Stimulated activated CD8-positive, alpha-beta memory T cell treated with anti-CD3 and anti-CD28 coated beads, Interleukin-15, amount 100 ng/mL, for 1 hour (primary cell): Measurements from ENCODE around the gene TCF12.
"Not testable (repeated sequence)": the region's sequence is repeated elsewhere in the genome, so short reads cannot be mapped to it uniquely, and the experiment has no call there.

ENCODE experiments used
- DNase-seq: peaks from one replicate; pipeline ENCODE4 v3.0.0-alpha.2; 2020; ENCODE audit warnings: low read depth

Gene TCF12

DNA sequence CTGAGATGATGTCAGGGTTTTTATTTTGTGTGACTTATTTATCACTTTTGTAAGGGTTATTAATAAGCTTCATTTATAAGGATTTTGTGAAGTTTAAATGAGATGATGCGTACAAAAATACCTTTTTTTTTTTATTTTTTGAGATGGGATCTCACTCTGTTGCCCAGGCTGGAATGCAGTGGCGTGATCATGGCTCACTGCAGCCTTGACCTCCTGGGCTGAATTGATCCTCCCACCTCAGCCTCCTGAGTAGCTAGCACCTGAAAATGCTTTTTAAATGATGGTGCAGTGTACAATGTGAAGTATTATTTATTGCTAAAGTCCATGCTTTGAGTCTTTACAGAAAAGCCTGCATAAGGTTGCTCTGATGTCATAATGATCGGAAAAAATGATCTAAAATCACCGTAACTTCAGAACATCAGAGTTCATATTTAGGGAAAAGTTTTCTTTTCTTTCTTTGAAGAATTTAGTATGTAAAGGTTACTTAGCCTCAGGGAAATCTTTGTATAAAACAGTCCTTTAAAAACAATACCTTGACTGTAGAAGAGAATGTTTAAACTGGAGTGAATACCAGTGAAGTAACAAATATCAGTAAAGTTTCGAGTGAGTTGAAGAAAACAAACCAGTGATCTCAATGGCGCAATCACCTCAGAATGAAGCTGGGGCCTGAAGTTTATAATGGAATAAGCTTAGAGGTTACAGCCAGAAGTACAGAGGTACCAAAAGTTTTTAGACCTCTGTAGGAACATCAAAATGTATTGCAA is 29.7 kb downstream of the TCF12 start:
- DNase-seq: no peak

DNA sequence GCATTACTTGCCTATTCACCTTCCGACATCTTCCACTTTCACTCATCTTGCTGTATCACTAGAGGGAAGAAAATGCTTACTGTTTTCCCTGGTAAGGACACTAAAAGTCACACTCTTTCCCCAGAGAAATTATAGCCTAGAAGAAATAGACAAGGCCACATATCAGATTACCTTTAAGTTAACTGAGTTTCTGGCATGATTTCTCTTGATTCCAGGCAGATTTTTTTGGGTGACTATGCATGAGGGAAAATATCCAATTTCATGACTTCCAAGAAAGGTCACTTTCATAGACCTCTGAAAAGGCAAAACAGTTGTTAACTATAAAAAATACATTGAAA is 30.3 kb downstream of the TCF12 start:
- no peak for DNase-seq

DNA sequence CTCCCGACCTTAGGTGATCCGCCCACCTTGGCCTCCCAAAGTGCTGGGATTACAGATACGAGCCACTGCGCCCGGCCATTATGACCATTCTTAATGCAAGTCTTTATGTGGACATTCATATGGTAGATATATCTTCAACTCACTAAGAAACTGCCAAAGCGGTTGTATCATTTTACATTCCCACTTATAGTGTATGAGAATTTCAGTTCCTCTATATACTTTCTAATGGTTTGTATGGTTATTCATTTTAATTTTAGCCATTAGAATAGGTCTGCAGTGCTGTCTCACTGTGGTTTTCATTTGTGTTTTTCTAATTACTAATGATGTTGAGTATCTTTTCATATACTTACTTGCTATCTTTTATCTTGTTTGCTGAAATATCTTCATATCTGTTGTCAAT is 32.5 kb downstream of the TCF12 start:
- no peak for DNase-seq

DNA sequence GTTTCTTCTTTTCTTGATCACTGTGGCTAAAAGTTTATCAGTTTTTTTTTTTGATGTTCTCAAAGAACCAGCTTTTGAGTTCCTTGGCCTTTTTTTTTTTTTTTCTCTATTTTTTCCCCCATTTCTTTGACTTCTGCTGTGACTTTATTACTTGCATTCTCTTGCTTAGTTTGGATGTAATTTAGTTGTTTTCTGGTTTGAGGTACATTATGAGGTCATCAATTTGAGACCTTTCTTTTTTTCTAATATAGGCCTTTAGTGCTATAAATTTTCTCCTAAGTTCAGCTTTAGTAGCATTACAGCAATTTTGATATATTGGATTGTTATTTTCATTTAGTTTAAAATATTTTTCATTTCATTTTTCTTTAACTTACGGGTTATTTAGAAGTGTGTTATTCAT is 35.3 kb downstream of the TCF12 start:
- DNase-seq: no peak

DNA sequence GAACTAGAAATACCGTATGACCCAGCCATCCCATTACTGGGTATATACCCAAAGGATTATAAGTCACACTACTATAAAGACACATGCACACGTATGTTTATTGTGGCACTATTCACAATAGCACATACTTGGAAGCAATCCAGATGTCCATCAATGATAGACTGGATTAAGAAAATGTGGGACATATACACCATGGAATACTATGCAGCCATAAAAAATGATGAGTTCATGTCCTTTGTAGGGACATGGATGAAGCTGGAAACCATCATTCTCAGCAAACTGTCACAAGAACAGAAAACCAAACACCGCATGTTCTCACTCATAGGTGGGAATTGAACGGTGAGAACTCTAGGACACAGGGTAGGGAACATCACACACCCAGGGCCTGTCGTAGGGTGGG is 36.6 kb downstream of the TCF12 start:
- not testable (repeated sequence) for DNase-seq

DNA sequence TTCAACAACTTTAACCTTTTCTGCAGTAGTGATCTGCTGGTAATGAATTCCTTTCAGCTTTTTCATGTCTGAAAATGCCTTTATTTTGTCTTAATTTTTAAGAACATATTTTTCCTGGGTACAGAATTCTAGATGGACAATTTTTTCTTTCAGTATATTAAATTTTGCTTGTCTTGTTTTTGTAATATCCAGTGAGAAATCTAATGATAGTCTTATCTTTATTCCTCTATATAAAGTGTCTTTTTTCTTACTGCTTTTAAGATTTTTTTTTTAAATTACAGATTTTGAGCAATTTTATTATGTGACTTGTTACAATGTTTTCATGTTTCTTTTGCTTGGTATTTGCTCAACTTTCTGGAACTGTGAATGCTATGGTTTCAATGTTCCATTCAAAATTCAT is 38.1 kb downstream of the TCF12 start:
- DNase-seq: no peak

DNA sequence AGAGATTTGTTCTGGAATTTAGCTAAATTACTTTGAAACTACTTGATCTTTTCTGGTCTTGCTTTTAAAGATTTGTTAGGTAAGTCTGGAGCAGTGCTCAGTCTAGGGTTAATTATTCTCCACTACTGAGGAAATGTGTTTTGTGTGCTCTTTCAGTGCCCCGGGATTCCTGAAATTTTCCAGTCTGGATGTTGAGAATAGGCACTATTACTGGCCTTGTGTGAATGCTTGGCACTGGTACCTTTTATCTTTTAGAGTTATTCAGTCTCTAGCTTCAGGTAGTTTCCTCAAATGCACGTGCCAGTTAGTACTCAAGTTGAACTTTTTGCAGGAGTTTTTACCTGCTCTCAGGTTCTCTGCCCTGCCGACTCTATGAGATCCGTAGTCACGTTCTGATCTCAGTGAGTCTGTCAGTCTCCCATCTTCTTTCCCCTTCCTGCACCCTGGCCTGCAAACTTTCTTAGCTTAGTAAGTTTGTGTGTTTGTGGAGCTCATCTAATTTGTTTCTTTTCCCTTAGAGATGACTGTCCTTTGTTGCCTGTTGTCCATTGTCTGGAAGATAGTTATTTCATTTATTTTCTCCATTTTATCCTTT is 39.5 kb downstream of the TCF12 start:
- no peak for DNase-seq

DNA sequence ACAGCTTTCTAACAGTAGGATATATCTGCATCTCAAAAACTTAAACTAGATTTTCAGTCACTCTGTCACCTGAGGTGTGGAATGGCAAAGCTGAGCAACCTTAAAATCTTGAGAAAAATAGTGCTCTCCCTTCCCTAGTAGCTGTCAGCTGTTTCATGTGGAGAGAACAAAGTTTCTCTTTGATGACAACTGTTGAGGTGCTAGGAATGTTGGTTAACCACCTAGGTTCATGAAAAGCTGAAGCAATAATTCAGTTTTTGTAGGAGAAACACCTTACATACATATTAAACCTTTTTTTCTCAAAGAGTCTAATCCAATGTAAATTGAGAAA is 40.8 kb downstream of the TCF12 start:
- no peak for DNase-seq

DNA sequence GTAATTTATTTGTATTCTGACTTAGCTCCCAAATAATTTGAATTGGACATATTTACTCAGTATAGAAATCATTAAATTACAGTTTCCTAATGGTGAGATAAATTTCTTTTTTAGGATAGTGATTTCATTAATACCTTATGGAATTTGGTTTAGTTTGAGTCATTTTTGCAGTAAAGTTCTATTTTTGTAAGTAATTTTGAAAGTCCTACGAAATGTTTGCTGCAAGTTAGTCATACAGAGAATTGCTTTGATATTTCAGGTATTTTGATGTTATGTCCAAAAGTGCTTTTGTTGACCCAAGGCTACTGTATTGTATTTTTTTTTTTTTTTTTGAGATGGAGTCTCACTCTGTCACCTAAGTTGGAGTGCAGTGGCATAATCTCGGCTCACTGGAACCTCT is 41.7 kb downstream of the TCF12 start:
- no peak for DNase-seq

DNA sequence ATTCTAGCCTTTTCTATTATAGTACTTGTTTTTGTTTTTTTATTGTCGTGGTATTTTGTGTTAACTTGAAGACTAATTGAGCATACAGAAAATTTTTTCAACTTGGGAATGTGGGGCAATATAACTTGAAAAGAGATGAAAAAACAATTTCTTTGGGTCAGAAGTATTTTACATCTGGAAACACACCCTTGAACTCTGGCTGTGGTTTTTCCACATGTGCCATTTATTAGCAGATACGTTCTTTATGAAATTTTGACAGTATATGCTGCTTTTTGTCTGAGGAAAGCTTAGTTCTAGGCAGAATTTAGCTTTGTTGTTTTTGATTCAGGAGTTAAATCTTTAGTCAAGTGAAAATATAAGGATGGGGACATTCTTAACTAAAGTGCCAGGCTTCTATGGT is 44.7 kb downstream of the TCF12 start:
- no peak for DNase-seq

DNA sequence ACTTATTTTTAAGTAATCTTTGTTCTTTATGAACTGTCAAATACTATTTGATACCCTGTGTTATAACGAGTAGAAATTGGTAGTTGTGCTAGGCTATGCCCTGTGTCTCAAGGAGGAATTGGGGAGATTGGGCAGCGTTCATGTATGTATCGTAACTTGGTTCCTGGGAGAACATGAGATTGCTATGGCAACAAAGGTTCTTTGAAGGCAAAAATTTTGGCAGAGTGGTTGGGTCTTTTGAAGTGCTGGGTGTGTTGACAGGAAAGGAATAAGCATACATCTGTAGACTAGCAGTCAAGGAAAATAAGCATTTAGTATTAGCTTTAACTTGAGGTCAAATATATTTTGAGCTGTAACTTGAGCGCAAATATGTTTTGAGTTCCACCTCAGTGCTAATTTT is 45.3 kb downstream of the TCF12 start:
- no peak for DNase-seq

DNA sequence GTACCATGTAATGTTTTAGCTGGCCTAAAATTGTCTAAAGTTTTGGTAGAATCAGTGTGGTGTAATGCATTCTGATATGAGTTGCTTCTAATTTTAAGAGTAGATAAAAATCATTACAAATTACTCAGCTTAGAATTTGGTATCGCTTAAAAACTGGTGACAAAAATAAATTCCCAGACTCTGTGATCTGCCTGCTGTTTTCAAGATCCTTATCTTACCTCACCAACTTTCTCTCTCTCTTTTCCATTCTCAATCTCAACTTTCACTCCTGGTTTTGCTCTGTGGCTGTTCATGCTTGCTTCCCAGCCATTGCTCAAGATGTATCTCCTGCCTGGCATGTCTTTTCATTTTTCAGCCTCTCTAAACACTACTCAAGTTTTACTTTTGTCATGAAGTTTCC is 45.7 kb downstream of the TCF12 start:
- DNase-seq: no peak

DNA sequence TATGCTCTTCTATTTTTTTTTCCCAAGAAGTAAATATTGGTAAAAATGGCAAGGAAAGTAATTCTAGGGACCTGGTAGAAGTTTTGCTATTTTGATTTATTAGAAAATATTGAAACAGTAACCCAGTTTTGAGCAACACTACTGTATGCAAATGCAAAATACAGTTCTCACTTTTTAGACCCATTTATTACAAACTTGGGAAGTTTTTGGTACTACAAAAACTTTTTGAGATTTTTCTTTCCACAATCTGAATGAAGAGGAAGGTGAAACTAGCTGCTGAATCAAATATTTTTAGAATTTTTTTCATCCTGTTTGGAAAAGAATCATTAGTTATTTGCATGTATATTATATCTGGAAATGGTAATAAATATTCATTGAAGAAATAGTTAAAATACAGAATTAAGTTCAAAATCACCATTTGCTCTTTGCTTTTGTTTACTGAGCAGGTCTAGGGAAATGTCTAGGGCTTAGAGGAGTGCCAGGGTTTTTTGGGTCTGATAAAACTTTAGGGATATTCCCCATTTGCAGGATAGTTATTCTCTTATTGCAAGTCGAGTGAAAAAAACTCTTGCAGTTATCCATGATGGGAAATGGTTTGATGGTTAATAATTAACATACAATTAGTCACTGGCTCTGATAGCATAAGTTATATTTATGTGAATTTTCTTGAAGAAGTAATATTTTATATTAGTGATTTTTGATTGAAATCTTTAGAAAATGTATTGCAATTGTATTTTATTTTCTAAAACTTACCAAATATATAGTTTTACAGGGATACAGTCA is 47.0 kb downstream of the TCF12 start:
- no peak for DNase-seq

DNA sequence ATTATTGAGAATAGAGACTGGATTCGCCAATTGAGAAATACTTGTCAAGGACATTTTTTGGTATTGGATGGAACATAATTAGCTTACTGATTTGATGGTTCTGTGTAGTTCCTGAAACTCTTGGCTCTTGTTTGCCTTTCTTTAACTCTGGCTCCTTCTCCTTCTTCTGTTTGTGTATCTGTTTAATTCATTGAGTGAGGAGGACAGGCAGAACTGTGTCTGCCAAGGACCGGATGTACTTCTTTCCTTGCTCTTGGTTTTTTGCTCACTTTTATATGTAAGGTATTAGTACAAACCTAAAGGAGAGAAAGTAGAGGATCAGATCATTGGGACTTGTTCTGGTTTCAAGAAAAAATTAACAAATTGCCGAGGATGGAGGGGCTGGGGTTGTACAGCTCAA is 48.9 kb downstream of the TCF12 start:
- no peak for DNase-seq

DNA sequence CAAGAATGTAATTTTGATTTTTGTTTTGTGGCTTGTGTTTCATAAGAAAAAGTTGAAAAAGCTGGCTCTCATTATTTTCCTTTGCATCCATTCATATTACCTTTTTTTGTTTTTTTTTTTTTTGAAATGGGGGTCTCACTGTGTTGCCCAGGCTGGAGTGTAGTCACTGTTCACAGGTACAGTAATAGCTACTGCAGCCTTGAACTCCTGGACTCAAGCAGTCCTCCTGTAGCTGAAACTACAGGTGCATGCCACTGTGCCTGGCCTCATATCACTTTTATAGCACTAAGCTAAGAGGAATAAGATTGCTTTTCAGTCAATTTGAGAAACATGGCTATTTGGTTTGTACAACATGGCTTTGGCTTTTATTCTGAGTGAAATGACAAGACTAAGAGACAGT is 49.8 kb downstream of the TCF12 start:
- no peak for DNase-seq

DNA sequence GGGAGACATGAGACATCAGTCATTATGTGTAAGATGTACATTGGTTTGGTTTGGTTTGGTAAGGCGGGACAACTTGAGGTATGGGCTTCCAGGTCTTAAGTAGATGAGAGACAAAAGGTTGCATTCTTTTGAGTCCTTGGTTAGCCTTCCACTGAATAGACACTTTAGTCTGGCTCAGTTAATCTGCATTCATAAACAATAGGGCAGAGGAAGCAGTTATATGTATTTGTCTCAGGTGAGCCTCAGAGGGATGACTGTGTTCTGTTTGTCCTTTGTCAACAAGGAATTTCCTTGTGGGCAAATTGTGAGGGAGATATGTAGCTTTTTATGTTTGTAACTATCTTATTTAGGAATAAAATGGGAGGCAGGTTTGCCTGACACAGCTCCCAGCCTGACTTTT is 50.4 kb downstream of the TCF12 start:
- DNase-seq: no peak

DNA sequence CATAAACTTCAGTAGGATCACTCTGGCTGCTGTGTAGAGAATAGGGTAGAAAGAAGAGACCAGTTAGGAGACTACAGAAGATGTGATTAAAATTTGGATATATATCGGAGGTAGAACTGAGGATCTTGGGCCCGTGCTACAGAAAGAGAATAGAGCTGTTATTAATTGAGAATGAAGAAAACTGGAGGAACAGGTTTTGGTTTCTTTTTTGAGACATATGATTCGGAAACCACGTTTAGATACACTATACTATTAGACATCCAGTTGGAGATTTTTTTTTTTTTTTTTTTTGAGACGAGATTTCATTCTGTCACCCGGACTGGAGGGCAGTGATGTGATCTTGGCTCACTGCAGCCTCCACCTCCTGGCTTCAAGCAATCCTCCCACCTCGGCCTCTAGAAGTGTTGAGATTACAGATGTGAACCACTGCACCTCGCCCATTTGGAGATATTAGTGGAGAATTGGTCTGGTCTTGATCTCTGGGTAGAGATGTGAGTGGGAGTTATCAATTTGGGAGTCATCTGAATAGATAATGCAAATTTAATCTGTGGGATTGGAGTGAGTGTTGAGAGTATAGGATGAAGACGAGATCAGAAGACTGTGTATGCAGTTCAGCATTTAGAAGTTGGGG is 50.9 kb downstream of the TCF12 start:
- no peak for DNase-seq

DNA sequence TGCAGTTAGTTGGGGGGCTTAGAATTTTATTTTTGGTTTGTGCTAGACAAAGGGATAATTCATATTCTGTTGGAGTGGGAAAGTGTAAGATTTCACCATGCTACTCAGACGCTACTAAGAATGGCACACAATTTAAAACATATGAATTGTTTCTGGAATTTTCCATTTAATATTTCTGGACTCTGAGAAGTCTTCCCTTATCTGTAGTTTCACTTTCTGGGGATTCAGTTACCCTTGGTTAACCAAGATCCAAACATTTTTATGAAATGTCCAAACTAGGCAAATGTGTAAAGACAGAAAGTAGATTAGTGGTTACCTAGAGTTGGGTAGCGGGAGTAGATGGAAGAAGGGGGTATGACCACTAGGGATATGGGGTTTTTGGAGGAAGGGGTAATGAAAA is 53.1 kb downstream of the TCF12 start:
- DNase-seq: no peak

DNA sequence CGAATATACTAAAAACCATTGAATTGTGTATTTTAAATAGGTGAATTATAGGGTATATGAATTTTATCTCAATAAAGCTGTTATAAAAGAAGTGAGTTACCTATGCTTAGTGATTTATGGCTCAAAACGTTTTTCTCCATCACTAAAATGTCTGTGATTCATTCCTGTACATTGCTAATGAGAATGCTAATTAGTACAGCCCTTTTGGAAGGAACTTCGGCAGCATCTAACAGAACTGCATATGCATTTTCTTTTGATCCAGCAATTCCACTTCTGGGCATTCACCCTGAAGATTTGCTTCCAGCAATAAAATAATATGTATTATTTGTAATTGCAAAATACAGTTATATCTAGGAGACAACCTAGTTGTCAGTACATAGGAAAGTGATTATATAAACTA is 53.6 kb downstream of the TCF12 start:
- DNase-seq: no peak

DNA sequence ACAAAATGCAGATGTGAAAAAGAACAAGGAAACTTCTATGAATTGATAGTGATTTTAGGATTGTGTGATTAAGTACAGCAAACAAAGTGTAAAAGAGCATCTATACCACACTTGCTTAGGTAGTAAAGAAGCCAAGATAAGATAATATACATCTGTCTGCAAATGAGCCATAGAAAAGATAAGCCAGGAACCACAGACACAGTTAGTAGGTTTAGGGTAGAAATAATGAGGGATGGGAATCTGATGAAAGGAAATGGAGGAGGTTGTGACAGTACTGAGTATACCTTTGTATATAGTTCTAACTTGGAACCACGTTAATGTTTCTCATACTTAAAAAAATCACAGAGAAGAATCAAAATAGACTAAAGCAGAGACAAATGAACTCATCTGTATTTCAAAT is 54.0 kb downstream of the TCF12 start:
- DNase-seq: no peak

DNA sequence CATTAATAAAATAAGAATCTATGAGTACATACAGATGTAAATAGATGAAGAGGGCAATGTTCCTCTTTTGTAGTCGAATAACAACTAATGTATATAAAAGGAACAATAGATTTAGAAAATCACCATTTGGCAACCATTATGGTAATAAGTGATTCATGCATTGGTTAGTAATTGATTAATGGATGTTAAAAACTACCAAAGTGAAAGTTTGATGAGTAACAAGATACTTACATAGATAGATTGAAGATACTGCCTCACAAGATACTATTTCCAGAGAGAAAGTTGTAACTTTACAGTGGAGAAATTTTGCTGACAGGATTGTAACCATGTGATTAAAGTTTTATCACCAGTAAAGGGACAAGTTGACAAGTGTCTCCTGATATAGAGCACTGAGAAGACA is 55.0 kb downstream of the TCF12 start:
- no peak for DNase-seq

DNA sequence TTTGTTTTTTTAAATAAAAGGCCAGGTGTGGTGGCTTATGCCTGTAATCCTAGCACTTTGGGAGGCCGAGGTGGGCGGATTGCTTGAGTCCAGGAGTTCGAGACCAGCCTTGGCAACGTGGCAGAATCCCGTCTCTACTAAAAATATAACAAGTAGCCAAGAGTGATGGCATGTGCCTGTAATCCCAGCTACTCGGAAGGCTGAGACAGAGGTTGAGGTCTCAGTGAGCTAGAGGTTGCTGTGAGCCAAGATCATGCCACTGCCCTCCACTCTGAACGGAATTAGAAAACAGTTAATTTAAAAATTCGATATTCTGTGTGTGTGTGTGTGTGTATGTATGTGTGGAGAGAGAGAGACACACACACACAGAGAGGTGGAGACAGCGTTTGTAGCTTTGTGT is 58.8 kb downstream of the TCF12 start:
- no peak for DNase-seq
